ENCODE data around the gene NPW.
"Not testable (repeated sequence)": the region's sequence is repeated elsewhere in the genome, so short reads cannot be mapped to it uniquely, and the experiment has no call there.

NPW gene

GRCh38 chr16:2023092-2024031, 3.8 kb downstream of the NPW start:
- peak; percentile 98 to 99 for DNase-seq (ENCODE audit: low read depth in 2 of 2)

DNA sequence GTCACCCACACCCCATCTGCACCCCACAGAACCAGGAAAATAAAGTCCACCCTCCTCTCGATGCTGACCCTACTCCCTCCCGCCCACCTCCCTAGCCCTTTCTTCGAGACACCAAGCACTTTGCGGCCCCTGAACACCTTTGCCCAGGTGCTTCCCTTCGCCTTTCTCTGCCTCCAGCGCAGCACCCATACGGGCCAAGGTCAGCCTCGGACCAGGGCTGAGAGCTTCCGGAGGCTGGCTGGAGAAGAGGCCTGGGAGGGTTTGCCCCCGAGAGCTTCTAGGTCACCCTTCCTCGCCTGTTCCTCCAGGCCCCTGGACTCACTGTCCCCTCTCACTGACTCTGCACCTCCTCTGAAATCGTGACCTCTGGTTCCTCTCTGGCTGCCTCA, 4.4 kb downstream of the NPW start:
- no peak for DNase-seq (ENCODE audit: low read depth in 2 of 2)

- DNase-seq (ENCODE audit: low read depth in 2 of 2), result no peak
These were observed 5.7 kb downstream of the NPW start for GRCh38 chr16:2025251-2025650.

GRCh38 chr16:2025878-2026460, 6.4 kb downstream of the NPW start:
- DNase-seq (ENCODE audit: low read depth in 2 of 2), result no peak

- no peak for DNase-seq (ENCODE audit: low read depth in 2 of 2)
These were observed 7.0 kb downstream of the NPW start, which contains the start of gene NHERF2 for GRCh38 chr16:2026461-2027023. NHERF2 (plus strand) TSS chr16:2026902; CDS start chr16:2027006, 104 bp downstream.

DNA sequence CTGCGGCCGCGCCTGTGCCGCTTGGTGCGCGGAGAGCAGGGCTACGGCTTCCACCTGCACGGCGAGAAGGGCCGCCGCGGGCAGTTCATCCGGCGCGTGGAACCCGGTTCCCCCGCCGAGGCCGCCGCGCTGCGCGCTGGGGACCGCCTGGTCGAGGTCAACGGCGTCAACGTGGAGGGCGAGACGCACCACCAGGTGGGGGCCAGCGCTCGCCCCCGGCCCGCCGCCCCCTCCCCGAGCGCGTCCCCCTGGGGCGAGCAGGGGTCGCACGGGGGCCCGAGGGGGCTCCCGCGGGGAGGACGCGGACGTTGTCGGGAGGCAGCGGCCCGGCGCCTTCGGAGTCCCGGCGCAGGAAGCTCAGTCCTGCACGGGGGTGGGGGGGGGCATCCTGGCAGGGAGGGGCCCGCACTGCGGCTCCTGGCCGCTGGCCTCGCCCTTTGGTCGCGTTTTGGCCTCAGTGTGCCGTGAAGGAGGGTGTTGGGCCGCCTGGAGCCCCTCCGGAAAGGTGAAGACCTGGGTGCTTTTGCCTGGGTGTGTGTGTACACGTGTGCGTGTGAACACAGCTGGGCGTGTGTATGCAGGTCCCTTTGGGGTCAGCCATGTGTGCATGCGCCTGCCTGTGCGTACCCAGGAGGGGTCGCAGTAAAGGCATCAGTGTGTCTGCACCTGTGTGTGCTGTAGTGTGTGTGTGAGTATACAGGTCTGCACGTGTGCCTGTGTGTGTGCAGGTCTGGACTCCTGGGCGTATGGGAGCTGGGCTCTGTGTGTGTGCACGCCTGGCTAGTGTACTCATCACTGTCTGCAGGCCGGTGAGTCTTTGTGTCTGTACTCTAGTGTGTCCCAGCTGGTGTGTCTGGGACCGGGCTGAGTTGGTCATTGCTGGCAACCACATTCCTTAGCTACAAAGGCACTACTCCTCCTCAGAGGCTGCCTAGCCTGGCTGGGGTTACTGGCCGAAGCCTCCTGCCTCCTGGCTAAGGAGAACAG, 7.7 kb downstream of the NPW start:
- DNase-seq (ENCODE audit: low read depth in 2 of 2), result no peak

GRCh38 chr16:2028146-2028545, 8.6 kb downstream of the NPW start:
- DNase-seq (ENCODE audit: low read depth in 2 of 2), result no peak

- DNase-seq (ENCODE audit: low read depth in 2 of 2), result no peak
These were observed 9.1 kb downstream of the NPW start for GRCh38 chr16:2028620-2029220.

DNA sequence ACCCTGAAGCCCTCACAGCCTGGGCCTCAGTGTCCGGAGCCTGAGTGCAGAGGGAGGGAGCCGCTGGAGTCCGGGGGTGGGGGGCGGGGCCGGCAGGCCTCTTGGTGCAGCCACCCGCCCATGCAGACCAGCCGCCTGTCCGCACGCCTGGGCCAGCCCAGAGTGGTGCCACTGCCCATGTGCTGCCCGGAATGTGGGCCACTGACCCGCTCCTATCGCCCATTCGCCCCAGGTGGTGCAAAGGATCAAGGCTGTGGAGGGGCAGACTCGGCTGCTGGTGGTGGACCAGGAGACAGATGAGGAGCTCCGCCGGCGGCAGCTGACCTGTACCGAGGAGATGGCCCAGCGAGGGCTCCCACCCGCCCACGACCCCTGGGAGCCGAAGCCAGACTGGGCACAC, 9.8 kb downstream of the NPW start:
- no peak for DNase-seq (ENCODE audit: low read depth in 2 of 2)

DNA sequence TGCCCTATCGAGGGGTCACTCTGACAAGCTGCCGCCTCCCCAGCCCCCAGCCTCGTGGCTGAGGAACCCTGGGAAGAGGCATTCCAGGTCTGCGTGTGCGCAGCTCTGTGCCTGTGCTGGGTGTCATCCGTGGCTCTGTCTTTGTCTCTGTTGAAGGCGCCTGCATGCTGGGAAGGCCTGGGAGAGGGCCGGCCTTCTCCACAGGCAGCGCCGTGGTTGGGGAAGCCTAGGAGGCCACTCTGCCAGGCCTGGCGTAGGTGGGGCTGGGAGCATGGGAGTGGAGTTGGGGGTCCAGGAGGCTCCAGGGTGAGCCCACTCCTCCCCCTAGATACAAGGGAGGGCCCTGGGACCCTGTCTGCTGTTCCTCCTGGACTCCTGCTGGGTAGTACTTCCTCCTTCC, 10.5 kb downstream of the NPW start:
- DNase-seq (ENCODE audit: low read depth in 2 of 2), result no peak

GRCh38 chr16:2031081-2031577, 11.5 kb downstream of the NPW start:
- DNase-seq (ENCODE audit: low read depth in 2 of 2), result no peak

DNA sequence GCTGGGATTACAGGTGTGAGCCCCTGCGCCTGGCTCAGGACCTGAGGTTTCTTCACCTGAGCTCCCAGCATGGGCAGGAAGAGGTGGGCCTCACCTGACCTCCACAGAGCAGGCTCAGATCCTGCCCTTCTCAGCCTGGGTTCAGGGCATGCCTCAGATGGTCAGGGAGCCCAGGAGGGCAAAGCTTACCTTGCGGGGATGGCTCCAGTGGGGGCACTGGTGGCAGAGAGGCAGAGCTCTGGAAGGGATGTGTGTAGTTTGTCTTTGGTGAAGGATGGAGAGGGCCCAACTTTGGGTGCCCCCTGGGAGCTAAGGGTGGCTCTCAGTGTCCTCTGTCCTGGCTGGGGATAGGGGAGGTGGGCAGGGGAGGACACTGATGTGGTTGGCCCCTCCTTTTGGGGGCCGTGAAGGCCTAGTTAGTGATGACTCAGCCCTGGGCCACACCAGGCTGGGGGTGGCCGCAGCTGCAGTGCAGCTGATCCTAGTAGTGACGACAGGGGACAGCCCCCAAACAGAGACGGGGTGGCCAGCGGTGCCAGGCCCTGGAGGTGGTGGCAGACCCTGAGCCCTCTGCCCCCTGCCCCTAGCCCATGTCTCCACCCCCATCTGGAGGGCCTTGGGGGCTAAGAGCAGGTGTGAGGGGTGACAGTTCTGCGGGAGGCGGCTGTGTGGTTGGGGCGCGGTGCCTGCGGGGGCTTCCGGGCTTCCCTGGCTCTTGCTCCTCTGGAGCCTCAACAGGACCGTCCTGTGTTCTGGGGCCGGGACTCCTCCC, 12.9 kb downstream of the NPW start:
- DNase-seq (ENCODE audit: low read depth in 2 of 2), result no peak

DNA sequence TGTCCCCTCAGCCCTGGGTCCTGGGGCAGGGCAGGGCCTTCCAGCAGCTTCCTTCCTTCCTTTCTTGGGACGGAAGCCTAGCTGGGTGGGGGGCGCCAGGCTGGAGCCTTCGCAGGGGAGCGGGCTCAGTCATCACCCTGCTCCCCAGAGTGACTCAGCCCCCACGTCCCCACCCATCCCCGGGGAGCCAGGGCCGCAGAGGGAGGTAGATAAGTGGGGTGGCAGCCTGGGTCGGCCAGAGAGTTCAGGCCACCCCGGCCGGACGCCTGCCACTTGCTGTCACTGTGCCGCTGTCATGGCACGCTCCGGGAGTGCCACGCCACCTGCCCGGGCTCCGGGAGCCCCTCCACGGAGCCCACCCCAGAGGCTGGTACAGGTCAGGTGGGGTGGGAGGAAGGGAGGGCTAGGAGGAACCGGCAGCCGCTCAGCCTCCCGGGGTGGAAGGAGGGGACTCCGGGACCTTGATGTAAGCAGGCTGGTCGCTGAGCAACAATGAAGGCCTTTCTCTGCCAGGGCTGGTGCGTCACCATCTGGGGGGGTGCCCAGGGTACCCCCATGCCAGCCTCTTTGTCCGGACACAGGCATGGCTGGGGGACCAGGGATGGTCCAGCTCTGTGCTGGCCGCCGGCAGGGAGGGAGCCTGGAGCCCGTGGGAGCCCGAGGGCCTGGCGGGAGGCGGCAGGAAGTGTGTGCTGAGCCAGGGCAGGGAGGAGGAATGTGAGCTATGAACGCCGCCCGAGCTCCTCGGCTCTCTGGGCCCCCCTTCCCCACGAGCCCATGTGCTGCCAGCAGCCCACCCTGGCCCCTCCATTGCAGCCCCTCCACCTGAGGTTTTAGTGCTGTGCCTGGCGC, 13.7 kb downstream of the NPW start:
- DNase-seq (ENCODE audit: low read depth in 2 of 2), result no peak

GRCh38 chr16:2033909-2034695, 14.5 kb downstream of the NPW start:
- DNase-seq (ENCODE audit: low read depth in 2 of 2), result not testable (repeated sequence)

GRCh38 chr16:2034696-2035430, 15.3 kb downstream of the NPW start:
- no peak for DNase-seq (ENCODE audit: low read depth in 2 of 2)

DNA sequence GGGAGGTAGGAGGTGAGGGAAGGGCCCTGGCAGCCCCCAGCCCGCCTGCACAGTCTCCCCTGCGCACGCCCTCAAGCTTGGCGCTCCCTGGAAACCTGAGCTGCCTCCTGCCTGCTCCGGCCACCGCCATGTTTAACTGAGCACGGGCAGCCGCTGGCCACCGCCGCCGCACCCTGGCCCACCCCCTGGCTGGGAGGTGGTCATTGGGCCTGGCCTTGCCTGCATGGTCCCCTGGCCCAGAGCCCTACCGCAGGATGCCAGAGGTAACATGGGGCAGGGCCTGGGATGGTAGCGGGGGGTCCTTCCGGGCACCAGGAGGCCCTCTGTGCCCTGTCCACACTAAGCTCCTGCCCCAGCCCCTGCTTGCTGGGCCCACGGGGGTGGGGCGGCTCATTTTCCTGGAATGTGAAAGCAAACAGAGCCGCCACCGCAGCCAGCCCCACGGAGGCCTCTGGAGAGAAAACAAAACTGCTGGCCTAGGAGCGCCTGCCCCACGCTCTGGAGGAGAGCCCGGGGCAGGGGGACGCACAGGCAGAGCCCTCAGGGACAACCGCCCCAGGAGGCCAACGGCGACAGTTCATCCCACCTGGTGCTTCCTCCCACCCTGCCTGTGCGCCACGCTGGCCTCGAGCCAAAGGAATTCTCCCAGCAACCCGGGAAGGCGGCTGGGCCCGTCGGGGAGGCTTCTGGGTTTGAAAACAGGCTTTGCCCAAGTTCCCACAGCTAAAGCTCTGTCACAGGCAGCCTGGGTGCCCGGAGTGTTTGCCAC, 16.0 kb downstream of the NPW start:
- DNase-seq (ENCODE audit: low read depth in 2 of 2), result no peak
